GM12878 (cell line): ENCODE data around the gene PPRC1. TPM values are rescaled to one million over a fixed set of nuclear protein-coding genes. Genes with fewer than 3 reads are reported as not detected.

Experiments
- ATAC-seq: fragments of 200-7000 bp; cut with Tn5 transposase; 3 replicates; pipeline ENCODE4 v1.9.1; 2020; ENCODE audit warnings: mild to moderate bottlenecking, moderate library complexity
- BruUV-seq: library from RNA; stranded (reverse); fragments of 400-500 nt; replicated peaks from 2 replicates; lab custom pipeline; 2021; lab: Mats Ljungman, UMichigan
- CTCF ChIA-PET: fragments of 300-600 bp; sonication (Branson Sonifier 250); formaldehyde crosslinking; extraction: SDS; loops from one replicate; lab custom pipeline; 2021; ENCODE audit warnings: inconsistent platforms; lab: Yijun Ruan, JAX
- POLR2A ChIA-PET: fragments of 350-600 bp; formaldehyde crosslinking; extraction: SDS; loops from one replicate; lab custom pipeline; 2021; ENCODE audit warnings: inconsistent platforms; lab: Charles Lee
- RAD21 ChIA-PET: fragments of 300-600 bp; sonication (Branson Sonifier 250); formaldehyde crosslinking; loops from one replicate; lab custom pipeline; 2023; ENCODE audit warnings: antibody characterized with exemption; ENCODE audit not compliant: unreplicated experiment; lab: Charles Lee
- SMC1A ChIA-PET: fragments of 300-600 bp; sonication (Branson Sonifier 250); formaldehyde crosslinking; loops from one replicate; lab custom pipeline; 2023; ENCODE audit not compliant: unreplicated experiment, uncharacterized antibody; lab: Charles Lee
- DNase-seq: peaks from one replicate; pipeline ENCODE4 v3.0.0-alpha.2; 2011; ENCODE audit warnings: low read depth, low spot score
- FAIRE-seq: peaks from 3 replicates; lab custom pipeline; 2011; peaks lifted over from hg19 to GRCh38; lab: Jason Lieb, UNC
- H2AFZ ChIP-seq: 2 replicates; pipeline ENCODE4 v1.6.0; 2011; ENCODE audit warnings: low read depth, low read length, control low read depth; ENCODE audit not compliant: control insufficient read depth
- H3K27ac ChIP-seq: 2 replicates; pipeline ENCODE4 v1.5.1; 2011; ENCODE audit warnings: control low read depth; ENCODE audit not compliant: control insufficient read depth, insufficient read depth
- H3K27me3 ChIP-seq, 2 experiments: replicated peaks in 1 of 2; 2 replicates each; pipeline versions ENCODE4 v1.6.0 to v1.6.1; 2011; ENCODE audit warnings: low read length in 1 of 2; ENCODE audit not compliant: control insufficient read depth in 2 of 2, insufficient read depth in 2 of 2
- H3K36me3 ChIP-seq, 2 experiments: 2 replicates each; pipeline ENCODE4 v1.5.1; 2011; ENCODE audit warnings: low read length in 1 of 2; ENCODE audit not compliant: control insufficient read depth in 2 of 2, insufficient read depth in 2 of 2
- H3K4me1 ChIP-seq: 2 replicates; pipeline ENCODE4 v1.6.1; 2011; ENCODE audit warnings: mild to moderate bottlenecking, low read length, moderate library complexity, mixed read lengths; ENCODE audit not compliant: control insufficient read depth, insufficient read depth
- H3K4me2 ChIP-seq: 2 replicates; pipeline ENCODE4 v1.6.0; 2011; ENCODE audit warnings: control low read depth; ENCODE audit not compliant: control insufficient read depth, insufficient read depth
- H3K4me3 ChIP-seq: fragments of 200-600 bp; sonication (generic); 2 replicates; pipeline ENCODE4 v1.5.1; 2016
- H3K79me2 ChIP-seq: 2 replicates; pipeline ENCODE4 v1.6.0; 2011; ENCODE audit warnings: low read length; ENCODE audit not compliant: control insufficient read depth, insufficient read depth
- H3K9ac ChIP-seq: 2 replicates; pipeline ENCODE4 v1.8.0; 2011; ENCODE audit warnings: low read length, control low read depth, mixed read lengths; ENCODE audit not compliant: control insufficient read depth, insufficient read depth
- H3K9me3 ChIP-seq: replicated peaks from 3 replicates; pipeline ENCODE4 v1.5.1; 2011; ENCODE audit warnings: mild to moderate bottlenecking, low read length; ENCODE audit not compliant: control insufficient read depth, insufficient read depth
- H4K20me1 ChIP-seq: 2 replicates; pipeline ENCODE4 v1.6.0; 2011; ENCODE audit not compliant: control insufficient read depth, insufficient read depth
- CEBPZ ChIP-seq: fragments of 150-350 bp; IDR thresholded peaks from 2 replicates; pipeline ENCODE4 v1.6.1; 2016; ENCODE audit warnings: low read depth, low read length
- CUX1 ChIP-seq: IDR thresholded peaks from 2 replicates; pipeline ENCODE4 v1.6.1; 2012; ENCODE audit warnings: improper control_type of control experiment, low read depth, low read length; ENCODE audit not compliant: insufficient replicate concordance
- EED ChIP-seq: sonication (generic); IDR thresholded peaks from 2 replicates; pipeline ENCODE4 v1.6.1; 2016; ENCODE audit warnings: antibody characterized with exemption, low read depth
- GABPA ChIP-seq: IDR thresholded peaks from 2 replicates; pipeline ENCODE4 v1.6.1; 2014; ENCODE audit warnings: antibody characterized with exemption, low read depth, mild to moderate bottlenecking, inconsistent platforms
- JUND ChIP-seq: IDR thresholded peaks from 2 replicates; pipeline ENCODE4 v1.6.1; 2012; ENCODE audit warnings: low read depth, mild to moderate bottlenecking, low read length, improper control_type of control experiment, moderate library complexity
- MYB ChIP-seq: fragments of 150-350 bp; IDR thresholded peaks from 2 replicates; pipeline ENCODE4 v1.6.1; 2014; ENCODE audit warnings: mild to moderate bottlenecking, low read depth, low read length, borderline replicate concordance
- RCOR1 ChIP-seq: conservative IDR thresholded peaks from 2 replicates; pipeline ENCODE4 v1.6.1; 2012; ENCODE audit warnings: low read depth, low read length, improper control_type of control experiment
- RUNX3 ChIP-seq: IDR thresholded peaks from 2 replicates; pipeline ENCODE4 v1.6.1; 2012; ENCODE audit warnings: low read length, inconsistent platforms
- SUPT20H ChIP-seq: IDR thresholded peaks from 2 replicates; pipeline ENCODE4 v1.6.1; 2011; ENCODE audit warnings: low read depth, mild to moderate bottlenecking, low read length, moderate library complexity, borderline replicate concordance; ENCODE audit not compliant: control insufficient read depth
- ZNF274 ChIP-seq: IDR thresholded peaks from one replicate; pipeline ENCODE4 v1.8.0; 2011; ENCODE audit not compliant: insufficient read length, insufficient read depth
- ZZZ3 ChIP-seq: IDR thresholded peaks from 2 replicates; pipeline ENCODE4 v1.6.1; 2011; ENCODE audit warnings: low read depth; ENCODE audit not compliant: control insufficient read depth, insufficient read length
- WGBS: methylation state at CpG from one replicate; pipeline ENCODE4 v1.1.6; 2016; ENCODE audit warnings: low lambda C conversion rate; ENCODE audit not compliant: insufficient replicate concordance, insufficient coverage; ENCODE audit errors: missing lambda C conversion rate; 5-methylcytosine and 5-hydroxymethylcytosine counted together
- in situ Hi-C: fragments of 300-500 bp; cut with MboI; formaldehyde crosslinking; loops from 9 replicates; pipeline ENCODE4 v1.14.3; 2018; ENCODE audit warnings: mixed read lengths
- intact Hi-C: fragments of 100-400 bp; cut with micrococcal nuclease; formaldehyde crosslinking; loops from one replicate; pipeline ENCODE4 v1.14.2; 2022; ENCODE audit not compliant: unreplicated experiment
- polyA plus RNA-seq, 11 experiments: library from polyadenylated mRNA; depleted of rRNA in 4 of 11; unstranded in 6 of 11; stranded (reverse) in 5 of 11; fragments of >200 nt; fragmentation: Nextera tagmentation in 4 of 11; fragmentation: Illumina TruSeq in 1 of 11; extraction: Ambion mirVana in 4 of 11; extraction: Trizol in 1 of 11; gene quantifications; 1 replicate in 1 of 11; 2 replicates in 10 of 11; pipeline versions ENCODE4 v1.2.1 to v1.2.3, GENCODE V29; 2011 to 2016; ENCODE audit warnings: inconsistent platforms in 2 of 11, missing spikeins in 2 of 11, low read depth in 1 of 11
- total RNA-seq, 4 experiments: library from RNA; depleted of rRNA in 3 of 4; stranded (reverse); fragments of >200 nt in 3 of 4; fragmentation: Illumina TruSeq in 1 of 4; extraction: Trizol in 1 of 4; gene quantifications; 2 replicates each; pipeline versions ENCODE4 v1.2.1 to v1.2.3, GENCODE V29; 2013 to 2021
- TF ChIP-seq, protein P1 (sequence below): IDR thresholded peaks from 2 replicates; pipeline ENCODE4 v1.6.1; 2011; ENCODE audit warnings: mild to moderate bottlenecking, low read depth, low read length, moderate library complexity; ENCODE audit not compliant: insufficient replicate concordance
- TF ChIP-seq, protein P2 (sequence below): fragments of 450-650 bp; IDR thresholded peaks from 2 replicates; pipeline ENCODE4 v1.6.1; 2014; ENCODE audit warnings: mild to moderate bottlenecking

Gene PPRC1
- total and polyA plus RNA-seq, 10 of the 15 experiments (the other 5 are each of a cell fraction or from before 2014, with no cell fraction given), result 13.1 to 69.8 (median 32.4) TPM

DNA sequence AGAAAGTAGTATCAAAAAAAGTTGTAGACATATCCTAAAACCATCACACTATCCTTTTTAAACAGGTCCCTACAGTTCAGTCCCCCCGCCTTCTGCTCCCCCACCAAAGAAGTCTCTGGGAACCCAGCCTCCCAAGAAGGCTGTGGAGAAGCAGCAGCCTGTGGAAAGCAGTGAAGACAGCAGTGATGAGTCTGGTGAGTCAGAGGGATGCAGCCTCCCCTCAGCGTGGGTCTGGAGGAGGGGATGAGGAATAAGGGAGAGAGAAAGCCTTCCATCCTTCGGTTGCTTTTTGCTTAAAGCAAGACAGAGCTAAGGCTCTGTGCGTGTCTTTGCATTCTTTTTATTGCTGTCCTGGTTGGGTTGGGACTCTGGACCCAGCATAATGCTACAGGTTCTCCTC, 27.0 kb downstream of the PPRC1 start:
- H3K4me1 ChIP-seq, result no peaks in the 10 kb centered on the region
- ChIA-PET CTCF (interaction anchor here (1.2 to 4.5 kb wide), 4 partner anchors 11 to 196 kb away, joined by 3 to 38 read pairs (median 4); no protein-coding TSS in a partner anchor), POLR2A (interaction anchor here (0.7 to 1.3 kb wide), 2 partner anchors 8 to 209 kb away, joined by 3 to 4 read pairs; no protein-coding TSS in a partner anchor), SMC1A (interaction anchor here (0.8 to 0.9 kb wide), 2 partner anchors 27 to 52 kb away, joined by 3 read pairs; partner anchors contain the start of gene PPRC1), RAD21 (interaction anchor here (0.5 kb wide), 1 partner anchor 195 kb away, joined by 3 read pairs; no protein-coding TSS in a partner anchor)
- H3K27me3 ChIP-seq, result no peaks in the 10 kb centered on the region
- in situ Hi-C loops, result no loop called here
- H3K79me2 ChIP-seq, result peaks cover 28% of the 10 kb centered on the region
- BruUV-seq, result no TSS peak
- FAIRE-seq (no peak), ATAC-seq (no peak), DNase-seq (no peak)
- no peak overlapping the region for H3K4me2 ChIP-seq
- intact Hi-C loops, result no loop called here
- H3K27ac ChIP-seq, result no peak overlapping the region
- no peaks in the 10 kb centered on the region; the same call in none of the 2 replicates for H4K20me1 ChIP-seq
- no peak overlapping the region for H3K4me3 ChIP-seq
- no peak overlapping the region for H3K9ac ChIP-seq
- H3K9me3 ChIP-seq, result no peaks in the 10 kb centered on the region
- no peak overlapping the region for H2AFZ ChIP-seq
- H3K36me3 ChIP-seq, result peaks cover 38 to 64% of the 10 kb centered on the region in 2 experiments
- 84% methylated on average over 4 of the region's 4 CpGs for WGBS
- TF ChIP-seq GABPA (no peak), CUX1 (no peak), RCOR1 (no peak), MYB (no peak), JUND (no peak), SUPT20H (no peak), RUNX3 (no peak), CEBPZ (no peak), EED (no peak), ZZZ3 (no peak), ZNF274 (no peak)
- TF ChIP-seq, protein P1, sequence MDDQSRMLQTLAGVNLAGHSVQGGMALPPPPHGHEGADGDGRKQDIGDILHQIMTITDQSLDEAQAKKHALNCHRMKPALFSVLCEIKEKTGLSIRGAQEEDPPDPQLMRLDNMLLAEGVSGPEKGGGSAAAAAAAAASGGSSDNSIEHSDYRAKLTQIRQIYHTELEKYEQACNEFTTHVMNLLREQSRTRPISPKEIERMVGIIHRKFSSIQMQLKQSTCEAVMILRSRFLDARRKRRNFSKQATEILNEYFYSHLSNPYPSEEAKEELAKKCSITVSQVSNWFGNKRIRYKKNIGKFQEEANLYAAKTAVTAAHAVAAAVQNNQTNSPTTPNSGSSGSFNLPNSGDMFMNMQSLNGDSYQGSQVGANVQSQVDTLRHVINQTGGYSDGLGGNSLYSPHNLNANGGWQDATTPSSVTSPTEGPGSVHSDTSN, result no peak
- TF ChIP-seq, protein P2, sequence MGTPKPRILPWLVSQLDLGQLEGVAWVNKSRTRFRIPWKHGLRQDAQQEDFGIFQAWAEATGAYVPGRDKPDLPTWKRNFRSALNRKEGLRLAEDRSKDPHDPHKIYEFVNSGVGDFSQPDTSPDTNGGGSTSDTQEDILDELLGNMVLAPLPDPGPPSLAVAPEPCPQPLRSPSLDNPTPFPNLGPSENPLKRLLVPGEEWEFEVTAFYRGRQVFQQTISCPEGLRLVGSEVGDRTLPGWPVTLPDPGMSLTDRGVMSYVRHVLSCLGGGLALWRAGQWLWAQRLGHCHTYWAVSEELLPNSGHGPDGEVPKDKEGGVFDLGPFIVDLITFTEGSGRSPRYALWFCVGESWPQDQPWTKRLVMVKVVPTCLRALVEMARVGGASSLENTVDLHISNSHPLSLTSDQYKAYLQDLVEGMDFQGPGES, result no peak
